ENCODE data around the gene ASCL2. TPM values are rescaled to one million over a fixed set of nuclear protein-coding genes. Genes with fewer than 3 reads are reported as not detected.

Gene ASCL2
- total and polyA plus RNA-seq, 2 experiments from 2014 or later, result 5.6 to 7.9 TPM

GRCh38 chr11:2265396-2265795 lies 5.0 kb downstream of the ASCL2 start:
- 69% methylated on average over 2 of the region's 2 CpGs for WGBS (ENCODE audit: low lambda C conversion rate, missing lambda C conversion rate)
- H3K27ac ChIP-seq, result no peak overlapping the region
- DNase-seq (ENCODE audit: low spot score), result no peak

DNA sequence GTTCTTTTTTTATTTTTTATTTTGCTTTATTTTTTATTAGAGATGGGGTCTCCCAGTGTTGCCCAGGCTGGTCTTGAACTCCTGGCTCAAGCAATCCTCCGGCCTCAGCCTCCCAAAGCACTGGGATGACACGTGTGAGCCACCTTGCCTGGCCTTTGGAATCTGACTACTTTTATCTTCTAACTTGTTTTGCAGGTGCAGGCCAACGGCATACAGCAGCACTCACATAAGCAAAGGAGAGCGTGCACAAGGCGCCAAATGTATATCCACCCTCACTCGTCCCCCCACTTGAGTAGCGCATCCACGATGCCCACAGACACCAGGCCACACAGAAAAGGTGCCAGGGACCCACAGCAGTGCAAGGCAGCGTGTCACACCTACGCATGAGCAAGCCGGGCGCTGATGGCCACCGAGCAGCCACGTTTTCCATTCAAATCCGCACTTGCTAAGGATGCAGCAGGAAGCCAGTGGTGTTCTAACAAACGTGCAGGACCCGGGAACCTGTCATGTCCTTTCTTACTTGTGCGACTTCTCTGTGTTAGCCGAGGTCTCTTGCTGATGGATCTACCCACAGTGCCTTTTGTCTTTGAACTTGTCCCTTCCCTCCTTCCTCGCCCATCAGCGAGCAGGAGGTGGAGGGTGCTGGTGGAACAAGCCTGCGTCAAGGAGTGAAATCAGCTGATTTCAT lies 5.9 kb downstream of the ASCL2 start:
- H3K4me1 ChIP-seq (ENCODE audit: insufficient read depth), result peaks cover 4% of the 10 kb centered on the region
- no peak overlapping the region for H3K4me3 ChIP-seq
- H3K9me3 ChIP-seq (ENCODE audit: low read depth), result no peaks in the 10 kb centered on the region
- H2AFZ ChIP-seq, result no peak overlapping the region
- no peak overlapping the region for H3K27ac ChIP-seq
- TF ChIP-seq CTCF (IDR thresholded peaks at IDR 0.05; ENCODE audit: poor library complexity) (no peak), EZH2phosphoT487 (IDR thresholded peaks at IDR 0.05; ENCODE audit: low read depth, severe bottlenecking, unreplicated experiment) (no peak), EZH2 (IDR thresholded peaks at IDR 0.05; ENCODE audit: borderline replicate concordance) (no peak)
- H4K20me1 ChIP-seq (ENCODE audit: insufficient read depth, poor library complexity, severe bottlenecking), result no peaks in the 10 kb centered on the region
- H3K4me2 ChIP-seq, result no peak overlapping the region
- no peaks in the 10 kb centered on the region for H3K9me2 ChIP-seq (replicated peaks; ENCODE audit: insufficient read depth)
- DNase-seq (ENCODE audit: low spot score), result no peak
- no peaks in the 10 kb centered on the region for H3K36me3 ChIP-seq (replicated peaks; ENCODE audit: insufficient read depth, low read depth)
- no peaks in the 10 kb centered on the region for H3K79me2 ChIP-seq
- H3K27me3 ChIP-seq, result peaks cover 4% of the 10 kb centered on the region
- 91% methylated on average over 22 of the region's 22 CpGs for WGBS (ENCODE audit: low lambda C conversion rate, missing lambda C conversion rate)

More at GRCh38 chr11:2265396-2265795, 5.0 kb downstream of the ASCL2 start:
- Histone ChIP-seq H3K4me1 (ENCODE audit: insufficient read depth) (peaks cover 9% of the 10 kb centered on the region), H3K4me3 (no peak overlapping the region), H2AFZ (no peak overlapping the region), H3K4me2 (no peak overlapping the region), H3K9me3 (ENCODE audit: low read depth) (no peaks in the 10 kb centered on the region), H3K36me3 (replicated peaks; ENCODE audit: insufficient read depth, low read depth) (no peaks in the 10 kb centered on the region), H3K9me2 (replicated peaks; ENCODE audit: insufficient read depth) (no peaks in the 10 kb centered on the region), H3K27me3 (peaks cover 9% of the 10 kb centered on the region), H4K20me1 (ENCODE audit: insufficient read depth, poor library complexity, severe bottlenecking) (no peaks in the 10 kb centered on the region), H3K79me2 (no peaks in the 10 kb centered on the region)
- TF ChIP-seq EZH2 (IDR thresholded peaks at IDR 0.05; ENCODE audit: borderline replicate concordance) (no peak), EZH2phosphoT487 (IDR thresholded peaks at IDR 0.05; ENCODE audit: low read depth, severe bottlenecking, unreplicated experiment) (no peak), CTCF (IDR thresholded peaks at IDR 0.05; ENCODE audit: poor library complexity) (no peak)

DNA sequence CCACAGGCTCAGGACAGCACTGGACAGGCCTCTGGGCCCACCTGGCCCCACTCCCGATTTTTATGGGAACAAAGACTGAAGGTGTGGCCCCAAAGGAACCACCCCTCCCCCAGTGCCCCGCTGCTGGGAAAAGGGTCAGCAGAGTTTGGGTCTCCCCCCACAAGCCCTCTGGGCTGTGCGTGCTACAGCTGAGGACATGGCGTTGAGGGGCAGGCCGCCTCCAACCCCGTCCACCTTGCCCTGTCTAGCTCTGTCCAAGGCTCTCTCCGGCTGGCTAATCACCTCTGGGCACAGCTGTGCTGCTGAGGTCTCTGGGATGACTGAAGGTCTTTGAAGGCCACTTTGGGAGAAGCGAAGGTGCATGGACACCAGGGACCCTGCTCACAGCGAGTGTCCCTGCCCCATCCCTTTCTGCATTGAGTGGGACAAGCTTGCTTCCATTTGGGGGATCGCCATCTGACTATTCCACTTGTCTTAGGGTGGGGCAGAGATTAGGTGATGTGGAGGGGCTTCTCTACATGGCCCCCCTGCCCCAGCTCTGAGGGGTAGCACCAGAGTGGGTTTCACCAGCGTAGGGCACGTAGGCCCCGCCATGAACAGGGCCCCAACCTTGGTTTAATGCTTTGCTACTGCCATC lies 6.5 kb downstream of the ASCL2 start:
- H3K9me3 ChIP-seq (ENCODE audit: low read depth), result no peaks in the 10 kb centered on the region
- H3K4me2 ChIP-seq, result no peak overlapping the region
- no peaks in the 10 kb centered on the region for H4K20me1 ChIP-seq (ENCODE audit: insufficient read depth, poor library complexity, severe bottlenecking)
- H3K4me1 ChIP-seq (ENCODE audit: insufficient read depth), result no peaks in the 10 kb centered on the region
- no peaks in the 10 kb centered on the region for H3K79me2 ChIP-seq
- no peak overlapping the region for H3K27ac ChIP-seq
- H2AFZ ChIP-seq, result no peak overlapping the region
- H3K9me2 ChIP-seq (replicated peaks; ENCODE audit: insufficient read depth), result no peaks in the 10 kb centered on the region
- DNase-seq (ENCODE audit: low spot score), result no peak
- H3K4me3 ChIP-seq, result no peak overlapping the region
- no peak for TF ChIP-seq CTCF (IDR thresholded peaks at IDR 0.05; ENCODE audit: poor library complexity)
- TF ChIP-seq EZH2phosphoT487 (IDR thresholded peaks at IDR 0.05; ENCODE audit: low read depth, severe bottlenecking, unreplicated experiment), result no peak
- TF ChIP-seq EZH2 (IDR thresholded peaks at IDR 0.05; ENCODE audit: borderline replicate concordance), result no peak
- 96% methylated on average over 13 of the region's 13 CpGs for WGBS (ENCODE audit: low lambda C conversion rate, missing lambda C conversion rate)
- H3K27me3 ChIP-seq, result peaks cover 4% of the 10 kb centered on the region
- H3K36me3 ChIP-seq (replicated peaks; ENCODE audit: insufficient read depth, low read depth), result no peaks in the 10 kb centered on the region

Measured in hepatocyte (in vitro differentiated cells).